Esophagus squamous epithelium (tissue), 4 donors: ENCODE measurements around the gene GRID2.

ENCODE experiments used
- CTCF ChIP-seq, 6 experiments: fragments of 450-650 bp in 4 of 6; fragments of 200-600 bp in 2 of 6; sonication (generic) in 2 of 6; IDR thresholded peaks; one replicate each; pipeline ENCODE4 v1.5.1; 2016 to 2019; ENCODE audit warnings: antibody characterized with exemption in 6 of 6, mild to moderate bottlenecking in 4 of 6, moderate library complexity in 4 of 6
- POLR2A ChIP-seq, 4 donors: fragments of 450-650 bp; IDR thresholded peaks; one replicate each; pipeline ENCODE4 v1.6.1; 2017; ENCODE audit warnings: antibody characterized with exemption in 4 of 4, mild to moderate bottlenecking in 4 of 4, moderate library complexity in 3 of 4

DNA sequence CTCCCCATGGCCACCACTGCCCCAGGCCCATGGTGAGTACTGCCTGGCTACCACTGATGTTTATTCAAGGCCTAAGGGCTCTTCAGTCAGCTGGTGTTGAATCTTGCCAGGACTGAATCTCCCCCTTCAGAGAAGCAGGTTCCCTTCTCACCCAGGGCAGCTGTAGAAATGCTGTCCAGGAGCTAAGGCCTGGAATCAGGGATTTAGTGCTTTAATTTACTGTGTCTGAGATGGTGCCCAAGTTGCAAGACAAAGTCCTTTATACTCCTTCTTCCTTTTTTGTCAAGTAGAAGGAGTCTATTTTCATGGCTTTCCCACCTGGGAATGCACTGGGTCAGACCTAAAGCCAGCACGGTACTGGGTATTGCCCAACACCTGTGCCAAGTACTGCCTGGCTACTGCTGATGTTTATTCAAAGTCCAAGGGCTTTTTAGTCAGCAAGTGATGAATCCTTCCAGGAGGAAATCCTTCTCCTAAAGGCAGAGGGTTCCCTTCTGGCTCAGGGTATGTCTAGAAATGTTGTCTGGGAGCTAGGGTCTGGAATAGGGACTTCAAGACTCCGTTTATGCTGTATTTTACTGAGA, 1407.2 kb downstream of the GRID2 start:
- TF ChIP-seq CTCF (IDR thresholded peaks at IDR 0.05) (no peak), POLR2A (IDR thresholded peaks at IDR 0.05) (no peak)
